Middle frontal gyrus (tissue), 1 donor: Measurements from ENCODE around the gene NPAT.

Experiments used
- DNase-seq: peaks from one replicate; pipeline ENCODE4 v3.0.0-alpha.2; 2015; ENCODE audit warnings: low spot score; ENCODE audit errors: extremely low spot score

The NPAT gene

DNA sequence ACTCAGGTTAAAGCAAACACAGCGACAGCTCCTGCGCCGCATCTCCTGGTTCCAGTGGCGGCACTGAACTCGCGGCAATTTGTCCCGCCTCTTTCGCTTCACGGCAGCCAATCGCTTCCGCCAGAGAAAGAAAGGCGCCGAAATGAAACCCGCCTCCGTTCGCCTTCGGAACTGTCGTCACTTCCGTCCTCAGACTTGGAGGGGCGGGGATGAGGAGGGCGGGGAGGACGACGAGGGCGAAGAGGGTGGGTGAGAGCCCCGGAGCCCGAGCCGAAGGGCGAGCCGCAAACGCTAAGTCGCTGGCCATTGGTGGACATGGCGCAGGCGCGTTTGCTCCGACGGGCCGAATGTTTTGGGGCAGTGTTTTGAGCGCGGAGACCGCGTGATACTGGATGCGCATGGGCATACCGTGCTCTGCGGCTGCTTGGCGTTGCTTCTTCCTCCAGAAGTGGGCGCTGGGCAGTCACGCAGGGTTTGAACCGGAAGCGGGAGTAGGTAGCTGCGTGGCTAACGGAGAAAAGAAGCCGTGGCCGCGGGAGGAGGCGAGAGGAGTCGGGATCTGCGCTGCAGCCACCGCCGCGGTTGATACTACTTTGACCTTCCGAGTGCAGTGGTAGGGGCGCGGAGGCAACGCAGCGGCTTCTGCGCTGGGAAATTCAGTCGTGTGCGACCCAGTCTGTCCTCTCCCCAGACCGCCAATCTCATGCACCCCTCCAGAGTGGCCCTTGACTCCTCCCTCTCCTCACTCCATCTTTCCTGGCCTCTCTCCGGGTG lies at the start of gene NPAT, which contains the start of gene ATM:
Gene NPAT (minus strand): TSS at position 65 of the 774 bp plus-strand sequence. CDS start 102 bp downstream, outside the sequence.
Gene ATM (plus strand): TSS at position 494 of the 774 bp plus-strand sequence. CDS start 4,558 bp downstream, outside the sequence.
- DNase-seq, result peak; percentile 99

DNA sequence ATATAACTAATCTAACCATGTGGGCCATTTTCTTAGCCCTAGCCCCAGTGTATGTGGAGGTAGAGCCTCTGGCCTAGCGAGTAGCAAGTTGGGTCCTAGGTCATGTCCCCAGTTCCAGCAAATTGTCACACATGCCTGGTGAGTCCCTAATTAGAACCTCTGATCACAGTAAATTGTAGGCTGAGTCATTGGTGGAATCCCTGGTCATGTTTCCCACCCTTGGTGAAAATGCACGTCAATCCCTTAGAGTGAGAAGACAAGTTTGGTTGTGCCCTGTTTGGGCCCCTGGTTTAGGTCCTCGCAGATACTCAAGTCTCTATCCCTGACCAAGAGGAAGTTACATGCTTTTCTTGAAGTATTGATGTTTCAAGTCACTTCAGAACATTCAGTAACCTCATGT lies 47.1 kb upstream of the NPAT start:
- no peak for DNase-seq

DNA sequence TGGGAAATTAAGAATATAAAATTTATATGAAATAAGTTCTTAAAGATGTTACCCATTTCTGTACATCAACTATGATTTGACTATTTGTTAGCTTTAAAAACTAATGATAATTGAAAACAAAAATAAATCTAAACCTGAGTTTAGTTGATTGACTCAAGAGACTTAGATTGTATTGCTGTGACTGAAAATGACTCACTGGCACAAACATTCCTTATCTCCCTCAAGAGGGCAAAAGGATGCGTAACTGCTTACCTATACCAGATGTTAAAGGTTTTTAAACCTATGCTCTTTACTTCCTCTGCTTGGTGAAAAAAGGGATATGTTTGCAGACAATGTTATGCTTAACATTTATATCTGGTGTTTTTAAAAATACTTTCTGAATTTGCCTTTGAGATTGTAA lies 30.7 kb upstream of the NPAT start:
- DNase-seq, result no peak

DNA sequence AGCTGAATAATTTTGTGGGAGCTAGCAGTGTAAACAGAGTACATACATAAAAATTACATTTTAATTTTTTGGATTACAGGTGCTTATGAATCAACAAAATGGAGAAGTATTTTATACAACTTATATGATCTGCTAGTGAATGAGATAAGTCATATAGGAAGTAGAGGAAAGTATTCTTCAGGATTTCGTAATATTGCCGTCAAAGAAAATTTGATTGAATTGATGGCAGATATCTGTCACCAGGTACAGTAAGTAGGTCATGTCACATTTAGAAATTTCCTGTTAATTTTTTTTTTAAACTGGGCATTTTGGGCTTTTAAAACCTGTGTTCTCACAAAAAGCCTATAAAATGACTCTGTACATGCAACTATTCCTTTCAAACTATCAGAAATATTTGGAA lies 24.4 kb upstream of the NPAT start:
- DNase-seq, result no peak

DNA sequence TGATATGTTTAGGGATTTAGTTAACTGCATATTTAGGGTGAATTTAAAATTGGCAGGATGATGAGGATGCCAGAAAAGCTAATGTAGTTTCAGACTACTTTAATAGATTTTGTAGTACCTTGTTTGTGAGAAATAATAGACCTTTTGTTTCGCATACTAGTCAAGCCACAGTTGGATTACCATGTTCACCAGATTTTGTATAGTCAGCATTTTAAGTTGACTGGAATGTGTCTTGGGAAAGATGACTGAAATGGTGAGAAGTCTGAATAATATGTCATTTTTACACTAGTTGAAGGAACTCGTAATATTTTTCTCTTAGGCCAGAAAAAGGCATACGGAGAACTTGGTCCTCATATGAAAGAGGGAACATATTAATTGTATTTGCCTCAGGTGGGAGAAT lies 23.9 kb upstream of the NPAT start:
- DNase-seq, result no peak

DNA sequence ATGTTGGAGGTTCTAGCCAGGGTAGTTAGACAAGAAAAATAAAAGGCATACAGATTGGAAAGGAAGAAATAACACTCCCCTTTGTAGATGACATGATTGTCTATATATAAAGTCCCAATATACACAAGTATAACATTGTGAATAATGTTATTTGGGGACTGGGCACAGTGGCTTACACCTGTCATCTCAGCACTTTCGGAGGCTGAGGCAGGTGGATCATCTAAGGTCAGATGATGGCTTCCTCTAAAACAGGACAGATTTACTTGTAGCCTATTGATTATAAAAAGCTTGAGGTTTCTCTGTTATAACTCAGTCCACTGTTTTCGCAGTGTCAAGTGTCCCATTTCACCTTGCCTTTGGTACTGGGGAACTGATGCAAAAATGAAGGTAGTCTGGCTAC lies 20.0 kb upstream of the NPAT start:
- DNase-seq, result no peak

DNA sequence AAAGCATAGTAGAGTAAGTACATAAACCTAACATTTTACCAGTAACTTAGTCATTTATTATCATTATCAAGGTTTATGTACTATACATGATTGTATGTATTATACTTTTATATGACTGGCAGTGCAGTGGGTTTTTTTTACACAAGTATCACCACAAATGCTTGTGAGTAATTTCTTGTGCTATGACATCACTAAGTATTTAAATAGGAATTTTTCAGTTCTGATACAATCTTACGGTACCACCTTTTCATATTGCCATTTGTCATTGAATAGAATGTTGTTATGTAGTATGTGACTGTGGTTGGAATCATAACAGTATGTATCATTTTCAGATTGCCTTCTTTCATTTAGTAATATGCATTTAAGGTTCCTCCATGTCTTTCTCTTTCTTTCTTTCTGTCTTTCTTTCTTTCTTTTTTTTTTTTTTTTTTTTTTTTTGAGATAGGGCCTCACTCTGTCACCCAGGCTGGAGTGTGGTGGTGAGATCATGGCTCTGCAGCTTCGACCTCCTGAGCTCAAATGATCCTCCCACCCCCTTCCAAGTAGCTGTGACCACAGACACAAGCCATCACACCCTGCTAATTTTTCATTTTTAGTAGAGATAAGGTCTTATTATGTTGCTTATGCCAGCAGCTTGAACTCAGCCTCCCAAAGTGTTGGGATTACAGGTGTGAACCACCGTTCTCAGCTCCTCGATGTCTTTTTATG lies 19.0 kb upstream of the NPAT start:
- DNase-seq, result no peak

DNA sequence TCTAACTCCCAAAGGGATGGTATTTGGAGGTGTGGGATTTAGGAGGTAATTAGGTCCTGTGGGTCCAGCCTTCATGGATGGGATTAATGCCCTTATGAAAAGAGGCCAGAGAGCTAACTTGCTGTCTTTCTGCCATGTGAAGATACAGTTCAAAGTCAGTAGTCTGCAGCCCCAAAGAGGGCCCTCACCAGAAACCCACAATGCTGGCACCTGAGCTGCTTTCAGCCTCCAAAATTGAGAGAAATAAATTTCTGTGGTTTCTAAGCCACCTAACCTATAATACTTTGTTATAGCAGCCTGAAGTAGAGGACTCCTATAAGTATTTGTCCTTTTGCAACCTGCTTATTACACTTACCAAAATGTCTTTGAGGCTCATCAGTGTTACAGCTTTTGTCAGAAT lies 16.6 kb upstream of the NPAT start:
- no peak for DNase-seq

DNA sequence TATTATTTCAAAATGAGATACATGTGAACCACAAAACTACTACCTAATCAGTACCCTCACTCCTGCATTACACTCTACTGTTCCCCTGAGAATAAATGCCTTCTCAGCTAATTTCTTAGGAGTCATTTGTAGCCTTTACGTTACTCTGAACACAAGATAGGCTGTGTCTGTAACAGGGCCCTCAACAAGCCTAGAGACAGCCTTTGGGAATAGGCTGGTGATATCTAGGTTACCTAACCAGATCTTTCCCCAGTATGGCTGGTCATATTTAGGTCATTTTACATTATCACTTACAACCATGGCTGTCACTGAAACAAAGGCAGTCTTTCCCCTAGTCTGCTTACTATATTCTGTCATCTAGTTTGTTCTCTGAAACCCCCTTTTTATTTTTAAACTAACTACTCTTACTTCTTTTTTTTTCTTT lies 14.6 kb upstream of the NPAT start:
- no peak for DNase-seq

DNA sequence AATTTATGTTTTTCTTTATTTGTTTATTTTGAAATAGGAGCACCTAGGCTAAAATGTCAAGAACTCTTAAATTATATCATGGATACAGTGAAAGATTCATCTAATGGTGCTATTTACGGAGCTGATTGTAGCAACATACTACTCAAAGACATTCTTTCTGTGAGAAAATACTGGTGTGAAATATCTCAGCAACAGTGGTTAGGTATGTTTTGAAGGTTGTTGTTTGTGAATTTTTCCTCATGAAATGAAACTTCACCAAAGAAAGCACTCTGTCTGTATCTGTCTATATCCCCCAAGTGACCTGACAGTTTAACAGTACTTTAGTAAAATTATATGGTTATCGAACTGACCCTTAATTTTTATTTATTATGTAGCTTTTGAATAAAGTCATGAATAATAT lies 13.2 kb upstream of the NPAT start:
- no peak for DNase-seq

DNA sequence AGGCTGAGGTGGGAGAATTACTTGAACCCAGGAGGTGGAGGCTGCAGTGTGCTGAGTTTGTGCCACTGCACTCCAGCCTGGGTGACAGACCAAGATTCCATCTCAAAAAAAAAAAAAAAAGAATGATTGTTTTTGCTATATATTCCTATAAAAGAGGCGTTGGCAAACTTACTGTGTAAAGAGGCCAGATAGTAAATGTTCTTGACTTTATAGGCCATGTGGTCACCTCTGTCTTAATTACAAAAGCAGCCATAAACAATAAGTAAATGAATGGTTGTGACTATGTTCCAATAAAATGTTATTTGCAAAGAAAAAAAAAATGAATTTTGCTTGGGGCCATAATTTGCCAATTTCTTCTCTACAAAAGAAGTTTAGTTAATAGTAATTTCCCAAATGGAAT lies 12.8 kb upstream of the NPAT start:
- no peak for DNase-seq

DNA sequence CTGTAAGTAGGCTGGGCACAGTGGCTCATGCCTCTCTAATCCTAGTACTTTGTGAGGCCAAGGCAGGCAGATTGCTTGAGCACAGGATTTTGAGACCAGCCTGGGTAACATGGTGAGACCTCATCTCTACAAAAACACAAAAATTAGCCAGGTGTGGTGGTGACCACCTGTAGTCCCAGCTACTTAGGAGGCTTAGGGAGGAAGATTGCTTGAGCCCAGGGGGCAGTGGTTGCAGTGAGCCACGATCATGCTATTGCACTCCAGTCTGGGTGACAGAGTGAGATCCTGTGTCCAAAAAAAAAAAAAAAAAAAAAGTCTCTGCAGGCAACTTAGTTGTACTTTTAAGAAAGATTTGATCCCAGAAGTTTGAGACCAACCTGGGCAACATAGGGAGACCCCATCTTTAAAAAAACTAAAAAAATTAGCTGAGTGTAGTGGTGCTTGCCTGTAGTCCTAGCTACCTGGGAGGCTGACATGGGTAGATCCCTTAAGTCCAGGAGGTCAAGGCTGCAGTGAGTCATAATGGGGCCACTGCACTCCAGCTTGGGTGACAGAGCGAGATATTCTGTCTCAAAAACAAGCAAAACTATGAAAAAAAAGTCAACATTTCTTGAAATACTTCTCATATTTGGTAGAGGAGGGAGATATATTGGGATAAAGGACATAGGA lies 11.0 kb upstream of the NPAT start:
- no peak for DNase-seq

DNA sequence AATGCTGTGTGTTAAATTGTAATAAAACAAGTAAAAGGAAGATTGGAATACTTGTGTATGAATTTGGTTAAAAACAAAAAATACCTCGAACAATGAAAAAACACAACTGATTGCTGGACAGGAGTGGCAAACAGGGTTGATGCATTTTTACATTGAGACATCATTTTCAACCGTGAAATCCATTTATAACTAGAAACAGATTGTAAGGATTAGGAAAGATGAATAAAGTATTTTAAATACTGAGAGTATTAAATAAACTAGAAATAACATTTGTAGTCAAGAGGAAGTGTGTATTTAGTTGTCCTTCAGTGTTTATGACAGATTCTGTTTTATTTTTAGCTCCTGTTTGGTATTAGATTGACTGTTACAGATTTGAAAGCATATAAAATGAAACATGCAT lies 5.8 kb upstream of the NPAT start:
- DNase-seq, result no peak

DNA sequence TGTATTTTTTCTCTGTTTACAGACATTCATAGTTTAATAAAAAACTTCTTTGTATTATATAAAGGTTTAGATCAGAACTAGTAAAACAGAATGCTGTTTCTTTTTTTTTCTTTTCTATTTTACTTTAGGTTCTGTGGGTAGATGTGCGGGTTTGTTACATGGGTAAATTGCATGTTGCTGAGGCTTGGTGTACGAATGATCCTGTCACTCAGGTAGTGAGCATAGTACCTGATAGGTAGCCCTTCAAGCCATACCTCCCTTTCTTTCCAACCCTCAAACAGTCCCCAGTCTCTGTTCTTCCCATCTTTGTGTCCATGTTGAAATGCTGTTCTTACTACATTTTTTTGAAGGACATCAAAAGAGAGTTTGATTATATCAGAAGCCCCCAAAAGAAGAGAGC lies 3.6 kb upstream of the NPAT start:
- no peak for DNase-seq

DNA sequence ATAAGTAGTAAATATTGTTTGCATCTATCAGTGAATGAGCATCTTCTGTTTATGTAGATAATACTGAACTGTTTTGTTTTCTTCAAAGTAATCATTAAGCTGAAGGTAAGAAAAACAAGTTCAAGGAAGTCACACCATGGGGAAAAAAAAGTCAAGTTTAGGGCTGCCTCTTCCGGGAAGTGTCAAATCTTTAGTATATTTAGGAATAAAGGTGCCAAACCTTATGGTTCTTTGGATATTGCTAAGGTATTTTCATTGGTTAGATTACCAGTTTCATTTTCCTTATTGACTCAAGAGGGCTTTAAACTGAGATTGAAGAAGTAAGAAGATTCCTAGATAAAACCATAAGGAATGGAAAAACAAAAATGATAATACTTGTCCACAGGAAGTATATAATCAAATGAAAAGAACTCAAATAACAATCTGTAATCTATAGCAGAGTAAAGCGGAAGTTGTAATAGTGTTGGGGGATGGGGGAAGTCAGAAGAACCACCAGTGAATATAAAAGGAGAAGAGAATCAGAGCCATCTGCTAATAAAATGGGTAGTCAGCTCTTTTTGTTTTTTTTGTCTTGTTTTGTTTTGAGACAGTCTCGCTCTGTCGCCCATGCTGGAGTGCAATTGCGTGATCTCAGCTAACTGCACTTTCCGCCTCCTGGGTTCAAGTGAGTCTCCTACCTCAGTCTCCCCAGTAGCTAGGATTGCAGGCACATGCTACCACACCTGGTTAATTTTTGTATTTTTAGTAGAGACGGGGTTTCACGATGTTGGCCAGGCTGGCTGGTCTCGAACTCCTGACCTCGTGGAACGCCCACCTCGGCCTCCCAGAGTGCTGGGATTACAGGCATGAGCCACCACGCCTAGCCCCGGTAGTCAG lies 2.7 kb upstream of the NPAT start:
- no peak for DNase-seq

DNA sequence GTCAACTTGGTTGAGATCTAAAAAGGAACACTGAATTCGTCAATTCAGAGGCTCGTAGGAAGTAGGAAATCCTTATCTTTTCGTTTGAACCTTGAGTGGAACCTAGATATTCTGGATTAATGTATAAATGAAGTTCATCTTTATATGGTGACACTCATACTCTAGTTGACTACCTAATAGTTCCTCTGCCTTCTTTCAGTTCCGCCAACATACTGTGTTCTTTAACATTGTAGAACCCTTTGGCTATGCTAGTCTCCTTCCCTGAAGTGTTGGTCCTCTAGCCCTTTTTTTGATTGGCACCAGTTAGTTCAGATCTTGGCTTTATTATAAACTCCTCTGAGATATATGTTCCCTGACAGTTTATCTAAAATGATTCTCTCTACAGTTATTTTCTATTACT lies 1.9 kb upstream of the NPAT start:
- DNase-seq, result no peak

DNA sequence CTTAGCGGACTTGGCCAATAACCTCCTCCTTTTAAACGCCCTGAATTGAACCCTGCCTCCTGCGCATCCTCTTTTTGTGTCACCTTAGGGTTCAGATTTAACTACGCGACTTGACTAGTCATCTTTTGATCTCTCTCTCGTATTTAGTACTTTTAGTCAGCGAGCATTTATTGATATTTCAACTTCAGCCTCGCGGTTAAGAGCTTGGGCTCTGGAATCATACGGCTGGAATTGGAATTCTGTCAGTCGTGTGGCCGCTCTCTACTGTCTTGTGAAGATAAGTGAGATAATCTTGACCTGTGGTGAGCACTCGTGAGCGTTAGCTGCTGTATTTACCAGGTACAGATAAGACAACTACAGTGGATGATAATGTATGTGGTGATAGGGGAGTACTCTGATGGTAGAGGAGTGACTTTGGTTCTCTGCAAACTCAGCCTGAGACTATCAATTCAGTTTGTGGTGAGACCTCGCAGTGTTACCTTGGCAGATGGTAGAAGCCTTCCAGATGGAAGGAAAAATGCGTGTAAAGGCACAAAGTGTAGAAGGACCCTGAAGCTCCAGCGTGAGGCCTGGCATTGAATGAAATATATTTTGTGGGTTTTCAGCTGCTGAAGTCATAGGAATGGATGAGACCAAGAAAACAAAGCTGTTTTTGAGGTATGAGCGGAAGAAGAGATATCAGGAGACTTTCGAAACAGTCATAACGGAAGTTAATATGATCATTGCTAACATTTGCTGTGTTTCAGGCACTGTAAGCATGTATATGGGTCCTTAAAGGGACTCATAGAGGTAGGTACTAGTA lies 1.1 kb upstream of the NPAT start:
- DNase-seq, result no peak

DNA sequence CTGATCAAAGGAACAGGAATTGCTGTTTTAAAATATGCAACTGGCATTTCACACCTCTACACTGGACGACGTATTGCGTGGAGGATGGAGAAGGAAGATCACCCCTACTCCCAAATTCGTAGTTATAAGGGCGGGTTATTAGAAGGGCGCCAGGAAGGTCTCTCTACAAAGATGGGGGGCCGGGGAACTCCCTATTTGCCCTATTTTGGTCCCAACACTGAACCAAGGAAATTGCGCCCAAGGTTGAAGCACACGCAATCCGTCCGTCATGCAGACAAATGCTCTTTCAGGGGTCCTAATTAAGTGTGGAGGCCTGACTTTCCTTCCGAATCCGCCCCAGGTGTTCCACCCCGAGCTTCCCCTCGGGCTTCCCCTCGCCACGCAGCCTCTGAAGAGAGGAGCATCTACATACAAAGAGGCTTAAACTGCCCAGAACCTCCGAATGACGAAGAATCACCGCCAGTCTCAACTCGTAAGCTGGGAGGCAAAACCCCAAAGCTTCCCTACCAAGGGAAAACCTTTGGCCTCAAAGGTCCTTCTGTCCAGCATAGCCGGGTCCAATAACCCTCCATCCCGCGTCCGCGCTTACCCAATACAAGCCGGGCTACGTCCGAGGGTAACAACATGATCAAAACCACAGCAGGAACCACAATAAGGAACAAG lies 396 bp downstream of the NPAT start:
- DNase-seq, result no peak

DNA sequence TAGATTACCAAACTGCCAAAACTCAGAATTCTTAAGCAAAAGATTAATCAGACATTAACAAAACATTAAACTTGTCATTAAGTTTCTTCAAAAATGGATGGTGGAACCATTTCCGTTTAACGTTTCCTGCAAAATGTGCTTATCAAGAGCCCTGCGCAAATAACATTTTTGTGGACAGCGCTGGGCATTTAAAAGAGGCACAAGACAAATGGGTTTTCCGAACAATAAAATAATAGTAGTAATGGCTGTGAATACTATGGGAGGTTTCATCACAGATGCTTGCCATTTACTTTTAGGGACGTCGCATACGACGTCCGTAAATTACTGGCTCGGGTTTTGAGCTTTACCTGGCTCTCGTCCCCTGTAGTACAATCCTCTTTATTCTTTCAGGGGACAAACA lies 1.1 kb downstream of the NPAT start:
- no peak for DNase-seq

DNA sequence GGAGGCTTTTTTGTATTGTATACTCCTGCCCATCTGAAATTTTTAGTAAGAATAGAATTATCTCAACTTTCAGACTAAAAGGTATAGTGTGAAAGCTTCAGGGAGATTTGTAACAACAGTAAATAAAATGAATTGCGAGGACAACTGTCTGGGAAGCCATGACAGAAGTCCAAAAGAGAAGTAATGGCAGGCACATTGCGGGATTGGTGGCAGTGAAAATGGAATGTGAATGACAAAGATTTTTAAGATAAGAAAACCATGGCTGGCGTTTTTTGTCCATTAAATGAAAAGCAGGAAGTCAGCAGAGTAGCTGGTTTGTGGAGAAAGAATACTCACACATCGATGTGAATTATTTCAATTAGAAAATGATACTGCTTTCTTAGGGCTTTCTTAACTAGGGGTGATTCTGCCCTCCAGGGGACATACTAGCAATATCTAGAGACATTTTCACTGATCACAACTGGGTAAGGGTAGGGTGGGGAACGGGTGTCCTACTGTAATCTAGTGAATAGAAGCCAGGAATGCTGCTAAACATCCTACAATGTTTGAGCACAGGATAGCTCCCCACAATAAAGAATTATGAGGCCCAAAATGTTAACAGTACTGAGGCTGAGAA lies 1.6 kb downstream of the NPAT start:
- DNase-seq, result no peak
